NT2/D1 (cell line): ENCODE measurements around the gene HCN3.
"Not testable (repeated sequence)": the region's sequence is repeated elsewhere in the genome, so short reads cannot be mapped to it uniquely, and the experiment has no call there.

Experiments used
- SUZ12 ChIP-seq: IDR thresholded peaks from 2 replicates; pipeline ENCODE4 v1.6.1; 2011; ENCODE audit not compliant: insufficient read length, insufficient read depth; ENCODE audit errors: extremely low read depth
- YY1 ChIP-seq: IDR thresholded peaks from 2 replicates; pipeline ENCODE4 v1.6.1; 2011; ENCODE audit not compliant: insufficient read length, insufficient read depth

GRCh38 chr1:155291006-155291405, 13.7 kb downstream of the HCN3 start:
- not testable (repeated sequence) for TF ChIP-seq SUZ12, YY1
